Aorta (tissue), 5 donors: Measurements from ENCODE around the gene SLC39A2. TPM values are rescaled to one million over a fixed set of nuclear protein-coding genes. Genes with fewer than 3 reads are reported as not detected.
"Not testable (repeated sequence)": the region's sequence is repeated elsewhere in the genome, so short reads cannot be mapped to it uniquely, and the experiment has no call there.

Source experiments
- ATAC-seq: fragments of 200-7000 bp; cut with Tn5 transposase; one replicate; pipeline ENCODE4 v1.9.1; 2022; ENCODE audit warnings: moderate library complexity; ENCODE audit not compliant: low FRiP score
- DNase-seq, 2 donors: peaks; one replicate each; pipeline ENCODE4 v3.0.0-alpha.2; 2020
- H3K27ac ChIP-seq, 2 donors: one replicate each; pipeline ENCODE4 v1.5.1; 2013; ENCODE audit warnings: low read length in 2 of 2, mild to moderate bottlenecking in 2 of 2, moderate library complexity in 2 of 2, control low read depth in 1 of 2, inconsistent platforms in 1 of 2, low read depth in 1 of 2
- H3K27me3 ChIP-seq, 2 donors: one replicate each; pipeline ENCODE4 v1.6.1; 2013; ENCODE audit warnings: control low read depth in 1 of 2, low read length in 1 of 2, mild to moderate bottlenecking in 1 of 2, moderate library complexity in 1 of 2; ENCODE audit not compliant: insufficient read depth in 2 of 2, control insufficient read depth in 1 of 2
- H3K36me3 ChIP-seq, 2 donors: one replicate each; pipeline ENCODE4 v1.6.1; 2013; ENCODE audit warnings: control low read depth in 1 of 2, low read length in 1 of 2, mild to moderate bottlenecking in 1 of 2; ENCODE audit not compliant: insufficient read depth in 2 of 2, control insufficient read depth in 1 of 2
- H3K4me1 ChIP-seq, 2 donors: one replicate each; pipeline ENCODE4 v1.6.1; 2013; ENCODE audit warnings: low read length in 2 of 2, control low read depth in 1 of 2, mild to moderate bottlenecking in 1 of 2, moderate library complexity in 1 of 2; ENCODE audit not compliant: insufficient read depth in 2 of 2, control insufficient read depth in 1 of 2
- H3K4me3 ChIP-seq, 2 donors: one replicate each; pipeline ENCODE4 v1.5.1; 2013; ENCODE audit warnings: low read length in 2 of 2, control low read depth in 1 of 2, mild to moderate bottlenecking in 1 of 2
- H3K9me3 ChIP-seq: one replicate; pipeline ENCODE4 v1.6.1; 2013; ENCODE audit warnings: mild to moderate bottlenecking, low read length; ENCODE audit not compliant: control insufficient read depth
- WGBS, 2 donors: extraction: QIAGEN DNeasy Blood & Tissue Kit; methylation state at CpG; one replicate each; pipeline ENCODE4 v1.1.7; 2013; 5-methylcytosine and 5-hydroxymethylcytosine counted together
- intact Hi-C, 2 donors: fragments of 100-400 bp; cut with DNase I; formaldehyde crosslinking; loops; one replicate each; pipeline versions ENCODE4 v1.14.2 to v1.15.0; 2022
- polyA plus RNA-seq, 2 donors: library from polyadenylated mRNA; stranded (reverse); fragments of 200-250 nt; gene quantifications; one replicate each; pipeline ENCODE4 v1.2.3, GENCODE V29; 2013
- total RNA-seq, 2 donors: library from RNA; stranded (reverse); fragmentation: NEBNext Ultra II Directional; extraction: Animal tissue kit (Norgen Biotek cat#: 25700); gene quantifications; one replicate each; pipeline ENCODE4 v1.2.1, GENCODE V29; 2021
- donor health status: healthy with polysubstance abuse.
- donor health status: Bipolar disorder and iron deficiency.
- donor health status: DM: no; HTN: no; CAD: no.
- donor health status: DM: no; HTN: no; CAD: no.
- donor health status: DM: yes; HTN: yes; CAD: no.

The SLC39A2 gene
- total and polyA plus RNA-seq, 4 donors = not detected

GRCh38 chr14:20970983-20971704, 27.9 kb upstream of the SLC39A2 start:
- peak; percentile 92 to 95 for DNase-seq
- no peaks in the 10 kb centered on the region for H3K36me3 ChIP-seq
- H3K4me1 ChIP-seq = peaks cover 0 to 2% of the 10 kb centered on the region in 2 donors
- no peaks in the 10 kb centered on the region for H3K9me3 ChIP-seq
- peak; percentile 98 for ATAC-seq
- WGBS, 2 donors = 0% methylated on average over 46 to 47 of the region's 47 CpGs
- H3K27me3 ChIP-seq = no peaks in the 10 kb centered on the region
- H3K4me3 ChIP-seq = peak overlapping the region; percentile 16 to 48
- H3K27ac ChIP-seq = peak overlapping the region in 1 of 2 donors; percentile 78
- intact Hi-C loops = loop anchor here (2.0 to 10.0 kb wide), 5 partner anchors 18 to 356 kb away; partner anchors contain the start of gene METTL17 (in 1 of the 2)

GRCh38 chr14:20971705-20972021, 27.4 kb upstream of the SLC39A2 start:
- Histone ChIP-seq H3K27ac (peak overlapping the region; percentile 68 to 78), H3K36me3 (no peaks in the 10 kb centered on the region), H3K27me3 (no peaks in the 10 kb centered on the region), H3K9me3 (no peaks in the 10 kb centered on the region), H3K4me1 (peaks cover 0 to 2% of the 10 kb centered on the region in 2 donors), H3K4me3 (no peak overlapping the region)
- no peak for DNase-seq
- intact Hi-C loops = loop anchor here (2.0 to 10.0 kb wide), 5 partner anchors 17 to 357 kb away; partner anchors contain the start of gene METTL17 (in 1 of the 2)
- ATAC-seq = no peak
- WGBS, 2 donors = 11 to 13% methylated on average over 8 of the region's 8 CpGs

GRCh38 chr14:20973501-20973900, 25.6 kb upstream of the SLC39A2 start:
- intact Hi-C loops = loop anchor here (5.0 to 10.0 kb wide), 3 partner anchors 116 to 359 kb away; no protein-coding TSS in a partner anchor
- Histone ChIP-seq H3K9me3 (no peaks in the 10 kb centered on the region), H3K4me3 (no peak overlapping the region), H3K4me1 (peaks cover 0 to 2% of the 10 kb centered on the region in 2 donors), H3K27me3 (no peaks in the 10 kb centered on the region), H3K27ac (no peak overlapping the region), H3K36me3 (no peaks in the 10 kb centered on the region)
- DNase-seq = no peak
- ATAC-seq = no peak
- WGBS, 2 donors = 98 to 100% methylated on average over 3 of the region's 3 CpGs

- ATAC-seq (no peak), DNase-seq (no peak)
- no peak overlapping the region for H3K4me3 ChIP-seq
- no peak overlapping the region for H3K27ac ChIP-seq
- H3K36me3 ChIP-seq = no peaks in the 10 kb centered on the region
- 90 to 100% methylated on average over 1 of the region's 1 CpG for WGBS, 2 donors
- no peaks in the 10 kb centered on the region for H3K9me3 ChIP-seq
- intact Hi-C loops = loop anchor here (10.0 kb wide), 2 partner anchors 281 to 361 kb away; no protein-coding TSS in a partner anchor
- H3K4me1 ChIP-seq = peaks cover 0 to 2% of the 10 kb centered on the region in 2 donors
- H3K27me3 ChIP-seq = no peaks in the 10 kb centered on the region
Observed at GRCh38 chr14:20976291-20976690, 22.8 kb upstream of the SLC39A2 start.

GRCh38 chr14:20978687-20979086, 20.4 kb upstream of the SLC39A2 start:
- Histone ChIP-seq H3K27me3 (no peaks in the 10 kb centered on the region), H3K9me3 (no peaks in the 10 kb centered on the region), H3K4me3 (no peak overlapping the region), H3K4me1 (peaks cover 0 to 2% of the 10 kb centered on the region in 2 donors), H3K36me3 (no peaks in the 10 kb centered on the region), H3K27ac (no peak overlapping the region)
- intact Hi-C loops = loop anchor here (10.0 kb wide), 2 partner anchors 284 to 364 kb away; no protein-coding TSS in a partner anchor
- ATAC-seq = no peak
- DNase-seq = no peak
- WGBS, 2 donors = 0 to 6% methylated on average over 1 of the region's 1 CpG

GRCh38 chr14:20980906-20981305, 18.2 kb upstream of the SLC39A2 start:
- ATAC-seq (no peak), DNase-seq (no peak)
- intact Hi-C loops = loop anchor here (10.0 kb wide), 3 partner anchors 296 to 646 kb away; partner anchors contain the start of genes ANG (in 1 of the 2), CCNB1IP1 (in 1 of the 2) and RNASE4 (in 1 of the 2)
- Histone ChIP-seq H3K4me1 (no peaks in the 10 kb centered on the region), H3K4me3 (no peak overlapping the region), H3K36me3 (no peaks in the 10 kb centered on the region), H3K27ac (no peak overlapping the region), H3K27me3 (no peaks in the 10 kb centered on the region), H3K9me3 (no peaks in the 10 kb centered on the region)
- 71 to 76% methylated on average over 1 of the region's 1 CpG for WGBS, 2 donors

- DNase-seq = no peak
- Histone ChIP-seq H3K36me3 (no peaks in the 10 kb centered on the region), H3K27me3 (no peaks in the 10 kb centered on the region), H3K4me1 (peaks cover 0 to 6% of the 10 kb centered on the region in 2 donors), H3K27ac (no peak overlapping the region), H3K4me3 (no peak overlapping the region), H3K9me3 (no peaks in the 10 kb centered on the region)
- no peak for ATAC-seq
- intact Hi-C loops = loop anchor here (10.0 kb wide), 3 partner anchors 298 to 648 kb away; partner anchors contain the start of genes ANG (in 1 of the 2), CCNB1IP1 (in 1 of the 2) and RNASE4 (in 1 of the 2)
- WGBS, 2 donors = 63 to 66% methylated on average over 2 of the region's 2 CpGs
Observed at GRCh38 chr14:20982646-20983369, 16.3 kb upstream of the SLC39A2 start.

- WGBS, 2 donors = 95 to 96% methylated on average over 4 of the region's 4 CpGs
- not testable (repeated sequence) for DNase-seq, H3K4me3 ChIP-seq, H3K4me1 ChIP-seq, ATAC-seq, H3K36me3 ChIP-seq, H3K9me3 ChIP-seq, H3K27me3 ChIP-seq, H3K27ac ChIP-seq
- intact Hi-C loops = loop anchor here (10.0 kb wide), 3 partner anchors 301 to 651 kb away; partner anchors contain the start of genes ANG (in 1 of the 2), CCNB1IP1 (in 1 of the 2) and RNASE4 (in 1 of the 2)
Observed at GRCh38 chr14:20985650-20986049, 13.4 kb upstream of the SLC39A2 start.
